Muscle of back (tissue), 13 donors: ENCODE data around the gene JAZF1. TPM values are rescaled to one million over a fixed set of nuclear protein-coding genes. Genes with fewer than 3 reads are reported as not detected.

ENCODE experiments used
- DNase-seq, 3 donors: peaks; one replicate each; pipeline versions ENCODE4 v3.0.0 to v3.0.0-alpha.2; 2013
- long read RNA-seq, 9 donors: transcript quantifications; one replicate each; lab custom pipeline, GENCODE V29; 2026
- polyA plus RNA-seq, 10 donors: library from polyadenylated mRNA; unstranded; fragments of 120-200 nt; gene quantifications; one replicate each; pipeline ENCODE4 v1.2.1, GENCODE V29; 2013; ENCODE audit not compliant: insufficient read length in 10 of 10

JAZF1 gene
- 10 to 100 TPM; 27.2 to 42.6 (median 29.7) TPM for polyA plus RNA-seq
- long read RNA-seq, donor 1, transcript JAZF1-201 (5 exons, 3,125 nt): major isoform, 8 of 9 reads
- long read RNA-seq, donor 1, partial matches to known transcripts: 0 of 9 reads
- long read RNA-seq, donor 1, other reads (novel, unspliced or antisense): 0 of 9 reads
- long read RNA-seq, donor 2, transcript JAZF1-201 (5 exons, 3,125 nt): major isoform, 6 of 6 reads
- long read RNA-seq, donor 2, partial matches to known transcripts: 0 of 6 reads
- long read RNA-seq, donor 2, other reads (novel, unspliced or antisense): 0 of 6 reads
- long read RNA-seq, donor 3: 0 reads
- long read RNA-seq, donor 4, transcript JAZF1-201 (5 exons, 3,125 nt): major isoform, 7 of 7 reads
- long read RNA-seq, donor 4, partial matches to known transcripts: 0 of 7 reads
- long read RNA-seq, donor 4, other reads (novel, unspliced or antisense): 0 of 7 reads
- long read RNA-seq, donor 5, transcript JAZF1-201 (5 exons, 3,125 nt): major isoform, 20 of 20 reads
- long read RNA-seq, donor 5, partial matches to known transcripts: 0 of 20 reads
- long read RNA-seq, donor 5, other reads (novel, unspliced or antisense): 0 of 20 reads
- long read RNA-seq, donor 6, transcript JAZF1-201 (5 exons, 3,125 nt): major isoform, 7 of 8 reads
- long read RNA-seq, donor 6, partial matches to known transcripts: 0 of 8 reads
- long read RNA-seq, donor 6, other reads (novel, unspliced or antisense): 0 of 8 reads
- long read RNA-seq, donor 7, partial matches to known transcripts: 0 of 4 reads
- long read RNA-seq, donor 7, other reads (novel, unspliced or antisense): 0 of 4 reads
- long read RNA-seq, donor 8, partial matches to known transcripts: 0 of 3 reads
- long read RNA-seq, donor 8, other reads (novel, unspliced or antisense): 0 of 3 reads
- long read RNA-seq, donor 9, partial matches to known transcripts: 0 of 2 reads
- long read RNA-seq, donor 9, other reads (novel, unspliced or antisense): 0 of 2 reads

GRCh38 chr7:28180364-28181147, at the start of gene JAZF1:
TSS of gene JAZF1 (minus strand) at chr7:28180795.
- DNase-seq: peak; percentile 51 to 88 (median 73)

- no peak for DNase-seq
Measured at GRCh38 chr7:28230261-28230660, 49.7 kb upstream of the JAZF1 start.

- peak; percentile 27 to 75 (median 70) for DNase-seq
Measured at GRCh38 chr7:28228396-28228795, 47.8 kb upstream of the JAZF1 start.

GRCh38 chr7:28226003-28226402, 45.4 kb upstream of the JAZF1 start:
- no peak for DNase-seq

- no peak for DNase-seq
Measured at GRCh38 chr7:28225576-28225975, 45.0 kb upstream of the JAZF1 start.

- DNase-seq: no peak
Measured at GRCh38 chr7:28224675-28225074, 44.1 kb upstream of the JAZF1 start.

- DNase-seq: no peak
Measured at GRCh38 chr7:28224172-28224571, 43.6 kb upstream of the JAZF1 start.

- no peak for DNase-seq
Measured at GRCh38 chr7:28222636-28223035, 42.0 kb upstream of the JAZF1 start.

GRCh38 chr7:28219793-28220192, 39.2 kb upstream of the JAZF1 start:
- no peak for DNase-seq

GRCh38 chr7:28217143-28217542, 36.5 kb upstream of the JAZF1 start:
- DNase-seq: no peak

- no peak for DNase-seq
Measured at GRCh38 chr7:28211006-28211405, 30.4 kb upstream of the JAZF1 start.

GRCh38 chr7:28208506-28208905, 27.9 kb upstream of the JAZF1 start:
- no peak for DNase-seq

GRCh38 chr7:28207486-28208158, 27.0 kb upstream of the JAZF1 start:
- DNase-seq: no peak

GRCh38 chr7:28205506-28205905, 24.9 kb upstream of the JAZF1 start:
- DNase-seq: no peak

- peak in 1 of 3 donors; percentile 45 for DNase-seq
Measured at GRCh38 chr7:28203508-28204240, 23.1 kb upstream of the JAZF1 start.

GRCh38 chr7:28202222-28202621, 21.6 kb upstream of the JAZF1 start:
- no peak for DNase-seq

- no peak for DNase-seq
Measured at GRCh38 chr7:28201131-28201530, 20.5 kb upstream of the JAZF1 start.

- no peak for DNase-seq
Measured at GRCh38 chr7:28200598-28200997, 20.0 kb upstream of the JAZF1 start.

- no peak for DNase-seq
Measured at GRCh38 chr7:28199021-28199510, 18.5 kb upstream of the JAZF1 start.

- no peak for DNase-seq
Measured at GRCh38 chr7:28195910-28196620, 15.5 kb upstream of the JAZF1 start.
